ENCODE data around the gene THPO. TPM values are rescaled to one million over a fixed set of nuclear protein-coding genes. Genes with fewer than 3 reads are reported as not detected.

Gene THPO
- total RNA-seq, 1 donor from 2014 or later: not detected

DNA sequence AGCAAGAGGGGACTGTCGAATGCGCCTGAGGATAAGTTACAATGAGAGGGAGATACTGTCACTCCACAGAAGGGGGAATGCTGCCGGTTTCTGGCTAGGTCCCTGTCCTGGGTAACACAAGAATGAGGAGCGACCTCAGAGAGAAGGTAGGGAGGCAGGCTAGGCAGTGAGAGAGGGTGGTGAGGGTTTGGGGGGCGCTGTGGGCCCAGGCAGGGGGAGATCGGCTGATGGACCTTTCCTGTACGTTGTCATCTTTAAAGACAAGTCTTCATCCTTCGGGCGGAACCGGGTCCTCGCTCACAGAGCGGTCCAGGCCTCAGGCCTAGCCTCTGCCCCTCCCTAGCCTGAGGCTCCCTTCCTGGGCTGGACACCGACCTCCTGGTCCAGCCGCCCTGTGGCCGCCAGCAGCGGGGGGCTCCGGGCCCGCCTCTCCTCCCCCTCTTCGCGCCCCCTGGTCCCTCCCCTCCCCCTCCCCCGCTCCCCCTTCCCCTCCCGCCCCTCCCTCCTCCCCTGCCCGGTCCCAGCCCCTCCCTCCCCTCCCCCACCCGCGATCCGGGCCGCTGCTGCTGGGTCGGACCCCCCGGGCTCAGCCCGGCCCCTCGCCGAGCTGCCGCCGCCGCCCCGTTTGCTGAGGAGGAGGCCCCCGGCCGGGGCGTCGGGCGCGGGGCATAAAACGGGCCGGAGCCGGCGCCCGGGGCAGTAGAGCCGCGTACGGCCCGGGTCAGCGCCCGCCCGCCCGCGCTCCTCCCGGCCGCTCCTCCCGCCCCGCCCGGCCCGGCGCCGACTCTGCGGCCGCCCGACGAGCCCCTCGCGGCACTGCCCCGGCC lies 1.6 kb upstream of the THPO start, which contains the start of gene CHRD:
Gene CHRD, plus strand, starts transcription at position 697 of the 827 bp plus-strand sequence. CDS start 265 bp downstream, outside the sequence.
- H3K36me3 ChIP-seq (ENCODE audit: control insufficient read depth, insufficient read depth, low read length): no peaks in the 10 kb centered on the region
- peak within 1 kb of the TSS; percentile 11 for H3K4me3 ChIP-seq (ENCODE audit: low read depth, low read length)
- TF ChIP-seq, protein P1, sequence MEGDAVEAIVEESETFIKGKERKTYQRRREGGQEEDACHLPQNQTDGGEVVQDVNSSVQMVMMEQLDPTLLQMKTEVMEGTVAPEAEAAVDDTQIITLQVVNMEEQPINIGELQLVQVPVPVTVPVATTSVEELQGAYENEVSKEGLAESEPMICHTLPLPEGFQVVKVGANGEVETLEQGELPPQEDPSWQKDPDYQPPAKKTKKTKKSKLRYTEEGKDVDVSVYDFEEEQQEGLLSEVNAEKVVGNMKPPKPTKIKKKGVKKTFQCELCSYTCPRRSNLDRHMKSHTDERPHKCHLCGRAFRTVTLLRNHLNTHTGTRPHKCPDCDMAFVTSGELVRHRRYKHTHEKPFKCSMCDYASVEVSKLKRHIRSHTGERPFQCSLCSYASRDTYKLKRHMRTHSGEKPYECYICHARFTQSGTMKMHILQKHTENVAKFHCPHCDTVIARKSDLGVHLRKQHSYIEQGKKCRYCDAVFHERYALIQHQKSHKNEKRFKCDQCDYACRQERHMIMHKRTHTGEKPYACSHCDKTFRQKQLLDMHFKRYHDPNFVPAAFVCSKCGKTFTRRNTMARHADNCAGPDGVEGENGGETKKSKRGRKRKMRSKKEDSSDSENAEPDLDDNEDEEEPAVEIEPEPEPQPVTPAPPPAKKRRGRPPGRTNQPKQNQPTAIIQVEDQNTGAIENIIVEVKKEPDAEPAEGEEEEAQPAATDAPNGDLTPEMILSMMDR (IDR thresholded peaks at IDR 0.05; ENCODE audit: insufficient read depth, low read length, severe bottlenecking): no peak
- peaks cover 46% of the 10 kb centered on the region for H3K27me3 ChIP-seq (ENCODE audit: control insufficient read depth, insufficient read depth, low read length)
- FAIRE-seq: no peak
- DNase-seq (ENCODE audit: low read depth): no peak

DNA sequence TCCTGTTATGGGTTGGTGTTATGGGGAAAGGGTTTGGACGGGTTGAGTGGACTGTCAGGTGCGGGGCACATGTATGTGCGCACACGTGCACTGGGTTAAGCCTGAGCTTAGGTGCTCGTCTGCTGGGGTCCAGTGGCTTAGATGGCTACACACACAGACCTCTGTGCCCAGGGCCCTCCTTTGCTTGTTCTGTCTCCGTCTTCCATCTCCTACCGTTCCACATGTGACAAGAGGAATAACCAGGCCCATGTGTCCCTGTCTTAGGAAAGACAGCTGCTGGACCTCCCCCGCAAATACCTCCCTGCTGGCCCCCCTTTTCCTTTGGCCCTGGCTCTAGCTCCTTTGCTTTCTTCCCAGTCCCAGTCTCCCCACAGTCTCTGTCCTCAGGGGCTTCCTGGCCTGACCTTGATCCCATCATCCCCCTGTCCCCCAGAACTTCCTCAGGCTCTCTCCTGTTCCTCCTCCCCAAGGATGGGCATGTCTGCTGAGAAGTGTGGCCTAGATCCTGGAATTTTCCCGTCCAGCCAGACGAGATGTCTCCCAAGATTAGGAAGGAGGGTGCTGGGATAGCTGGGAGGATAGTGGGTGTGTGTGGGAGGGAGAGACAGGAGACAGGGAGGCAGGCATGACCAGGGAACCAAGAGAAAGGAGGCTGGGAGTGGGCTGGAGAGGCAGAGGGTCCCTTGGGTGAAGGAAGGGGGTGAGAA lies 797 bp upstream of the THPO start:
- FAIRE-seq (no peak), DNase-seq (ENCODE audit: low read depth) (no peak)
- Histone ChIP-seq H3K4me3 (ENCODE audit: low read depth, low read length) (no peak overlapping the region), H3K27me3 (ENCODE audit: control insufficient read depth, insufficient read depth, low read length) (peaks cover 46% of the 10 kb centered on the region), H3K36me3 (ENCODE audit: control insufficient read depth, insufficient read depth, low read length) (no peaks in the 10 kb centered on the region)
- TF ChIP-seq, protein P1 (IDR thresholded peaks at IDR 0.05; ENCODE audit: insufficient read depth, low read length, severe bottlenecking): no peak

DNA sequence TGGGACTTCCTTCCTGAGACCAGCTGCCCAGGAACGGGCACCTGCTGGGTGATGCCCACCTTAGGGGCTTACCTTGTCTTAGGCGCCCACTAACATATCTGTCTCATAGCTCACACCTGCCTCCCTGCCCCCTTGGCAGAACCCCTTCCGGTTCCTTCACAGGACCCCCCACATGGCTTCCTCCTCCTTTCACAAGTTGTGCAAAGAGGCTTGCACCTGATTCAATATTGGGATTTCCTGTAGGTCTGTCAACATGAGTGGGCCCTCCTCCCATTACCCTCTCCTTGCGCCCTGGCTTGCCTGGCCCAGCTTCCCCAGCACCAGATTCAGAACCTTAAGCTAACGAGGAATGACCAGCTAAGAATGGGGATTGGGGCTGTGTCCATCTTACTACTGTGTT lies 633 bp downstream of the THPO start:
- DNase-seq (ENCODE audit: low read depth) (no peak), FAIRE-seq (no peak)
- TF ChIP-seq, protein P1 (IDR thresholded peaks at IDR 0.05; ENCODE audit: insufficient read depth, low read length, severe bottlenecking): no peak
- Histone ChIP-seq H3K4me3 (ENCODE audit: low read depth, low read length) (no peak overlapping the region), H3K27me3 (ENCODE audit: control insufficient read depth, insufficient read depth, low read length) (peaks cover 43% of the 10 kb centered on the region), H3K36me3 (ENCODE audit: control insufficient read depth, insufficient read depth, low read length) (no peaks in the 10 kb centered on the region)

DNA sequence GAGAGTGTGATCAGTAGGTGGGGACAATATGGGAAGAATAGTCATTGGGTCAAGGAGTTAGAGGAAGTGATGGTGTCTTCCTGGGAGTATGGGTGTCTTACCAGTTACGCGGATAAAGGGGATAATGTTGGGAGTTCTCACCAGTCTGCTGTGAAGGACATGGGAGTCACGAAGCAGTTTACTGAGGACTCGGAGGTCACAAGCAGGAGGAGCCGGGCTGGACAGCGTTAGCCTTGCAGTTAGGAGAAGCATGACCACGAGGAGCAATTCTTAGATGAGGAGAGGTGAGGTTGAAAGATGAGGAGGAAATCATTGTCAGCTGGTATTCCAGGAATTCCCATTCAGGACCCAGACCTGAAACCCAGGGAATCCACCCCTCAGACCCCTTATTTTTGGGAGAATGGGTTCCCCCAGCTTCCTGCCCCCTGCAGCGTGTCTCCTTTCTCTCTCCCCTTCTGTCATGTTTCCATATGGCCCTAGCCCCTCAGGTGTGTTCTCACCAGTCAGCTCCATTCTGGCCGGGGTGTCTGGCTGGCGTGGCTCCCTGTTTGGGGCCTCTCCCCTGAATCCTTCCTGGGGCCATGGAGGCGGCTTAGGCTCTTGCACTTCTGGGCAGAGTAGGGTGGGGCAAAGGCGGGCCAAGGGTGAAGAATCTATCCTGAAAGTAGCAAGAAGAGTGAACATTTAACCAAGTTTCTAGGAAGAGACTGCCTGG lies 2.1 kb downstream of the THPO start:
- no peak for DNase-seq (ENCODE audit: low read depth)
- no peak overlapping the region for H3K4me3 ChIP-seq (ENCODE audit: low read depth, low read length)
- H3K36me3 ChIP-seq (ENCODE audit: control insufficient read depth, insufficient read depth, low read length): no peaks in the 10 kb centered on the region
- TF ChIP-seq, protein P1 (IDR thresholded peaks at IDR 0.05; ENCODE audit: insufficient read depth, low read length, severe bottlenecking): no peak
- no peak for FAIRE-seq
- H3K27me3 ChIP-seq (ENCODE audit: control insufficient read depth, insufficient read depth, low read length): peaks cover 29% of the 10 kb centered on the region

DNA sequence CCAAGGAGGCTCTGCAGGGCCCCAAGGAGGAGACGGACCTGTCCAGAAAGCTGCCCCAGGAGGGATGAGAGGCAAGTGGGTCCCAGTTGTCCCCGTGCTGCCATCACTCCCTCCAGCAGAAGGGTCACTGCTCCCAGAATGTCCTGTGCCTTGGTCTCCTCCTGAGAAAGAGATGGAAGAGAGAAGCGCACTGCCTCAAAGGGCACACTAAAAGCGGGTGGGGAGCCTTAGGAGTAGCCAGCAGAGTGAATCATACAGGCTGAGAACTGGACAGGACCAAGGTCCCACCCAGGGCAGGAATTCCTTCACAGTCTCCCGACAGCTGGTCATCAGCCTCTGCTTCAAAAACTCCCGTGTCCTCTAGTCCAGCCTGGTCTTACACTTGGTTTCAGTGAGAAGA lies 4.6 kb downstream of the THPO start:
- TF ChIP-seq, protein P1 (IDR thresholded peaks at IDR 0.05; ENCODE audit: insufficient read depth, low read length, severe bottlenecking): no peak
- no peak overlapping the region for H3K4me3 ChIP-seq (ENCODE audit: low read depth, low read length)
- peaks cover 15% of the 10 kb centered on the region for H3K27me3 ChIP-seq (ENCODE audit: control insufficient read depth, insufficient read depth, low read length)
- FAIRE-seq: no peak
- peaks cover 3% of the 10 kb centered on the region for H3K36me3 ChIP-seq (ENCODE audit: control insufficient read depth, insufficient read depth, low read length)
- no peak for DNase-seq (ENCODE audit: low read depth)

Measured in bronchial epithelial cell (primary cell).